ENCODE measurements around the gene CLRN1.

Gene CLRN1

GRCh38 chr3:150975086-150975991 lies 2.8 kb upstream of the CLRN1 start:
- DNase-seq = no peak

- peak; percentile 77 for DNase-seq
Observed at GRCh38 chr3:150970665-150971324, 1.7 kb downstream of the CLRN1 start.

- no peak for DNase-seq
Observed at GRCh38 chr3:150968341-150969035, 4.0 kb downstream of the CLRN1 start.

GRCh38 chr3:150965436-150965835 lies 7.1 kb downstream of the CLRN1 start:
- no peak for DNase-seq

GRCh38 chr3:150961949-150962348 lies 10.6 kb downstream of the CLRN1 start:
- no peak for DNase-seq

GRCh38 chr3:150960708-150961684 lies 11.5 kb downstream of the CLRN1 start:
- DNase-seq = no peak

GRCh38 chr3:150958683-150959082 lies 13.8 kb downstream of the CLRN1 start:
- no peak for DNase-seq

GRCh38 chr3:150956376-150956775 lies 16.2 kb downstream of the CLRN1 start:
- peak; percentile 67 for DNase-seq

- DNase-seq = no peak
Observed at GRCh38 chr3:150951923-150952322, 20.6 kb downstream of the CLRN1 start.

GRCh38 chr3:150945226-150946032 lies 27.1 kb downstream of the CLRN1 start:
- DNase-seq = peak; percentile 88

GRCh38 chr3:150942221-150942620 lies 30.3 kb downstream of the CLRN1 start:
- no peak for DNase-seq

GRCh38 chr3:150936693-150937092 lies 35.8 kb downstream of the CLRN1 start:
- DNase-seq = no peak

GRCh38 chr3:150933473-150933995 lies 39.0 kb downstream of the CLRN1 start:
- no peak for DNase-seq

GRCh38 chr3:150931745-150932144 lies 40.8 kb downstream of the CLRN1 start:
- no peak for DNase-seq

GRCh38 chr3:150930839-150931238 lies 41.7 kb downstream of the CLRN1 start:
- no peak for DNase-seq

GRCh38 chr3:150928234-150928633 lies 44.3 kb downstream of the CLRN1 start:
- DNase-seq = no peak

- no peak for DNase-seq
Observed at GRCh38 chr3:150926328-150926727, 46.2 kb downstream of the CLRN1 start.

- DNase-seq = peak; percentile 19
Observed at GRCh38 chr3:150925751-150926201, 46.8 kb downstream of the CLRN1 start.

GRCh38 chr3:150922611-150923010 lies 49.9 kb downstream of the CLRN1 start:
- DNase-seq = no peak

- DNase-seq = no peak
Observed at GRCh38 chr3:150921209-150921608, 51.3 kb downstream of the CLRN1 start.

GRCh38 chr3:150920236-150920635 lies 52.3 kb downstream of the CLRN1 start:
- no peak for DNase-seq
